ENCODE measurements around the gene SLIT3.

Gene SLIT3

GRCh38 chr5:168778536-168778935 lies 522.4 kb downstream of the SLIT3 start:
- no peak for DNase-seq

- no peak for DNase-seq
Measured at GRCh38 chr5:168777651-168778050, 523.3 kb downstream of the SLIT3 start.

- no peak for DNase-seq
Measured at GRCh38 chr5:168776070-168776469, 524.9 kb downstream of the SLIT3 start.

GRCh38 chr5:168773226-168773625 lies 527.7 kb downstream of the SLIT3 start:
- no peak for DNase-seq

GRCh38 chr5:168772316-168772961 lies 528.5 kb downstream of the SLIT3 start:
- DNase-seq: no peak

GRCh38 chr5:168771678-168772077 lies 529.3 kb downstream of the SLIT3 start:
- DNase-seq: no peak

GRCh38 chr5:168770996-168771395 lies 529.9 kb downstream of the SLIT3 start:
- DNase-seq: no peak

- no peak for DNase-seq
Measured at GRCh38 chr5:168770036-168770498, 530.9 kb downstream of the SLIT3 start.

- DNase-seq: no peak
Measured at GRCh38 chr5:168768172-168768571, 532.8 kb downstream of the SLIT3 start.

- no peak for DNase-seq
Measured at GRCh38 chr5:168766426-168766700, 534.6 kb downstream of the SLIT3 start.

- DNase-seq: no peak
Measured at GRCh38 chr5:168765551-168766425, 535.2 kb downstream of the SLIT3 start.

GRCh38 chr5:168765086-168765550 lies 535.8 kb downstream of the SLIT3 start:
- DNase-seq: no peak

GRCh38 chr5:168756453-168757391 lies 544.2 kb downstream of the SLIT3 start:
- DNase-seq: no peak

- DNase-seq: no peak
Measured at GRCh38 chr5:168755548-168756093, 545.3 kb downstream of the SLIT3 start.

GRCh38 chr5:168753691-168754254 lies 547.2 kb downstream of the SLIT3 start:
- no peak for DNase-seq

GRCh38 chr5:168752416-168753190 lies 548.3 kb downstream of the SLIT3 start:
- DNase-seq: no peak

GRCh38 chr5:168752012-168752411 lies 548.9 kb downstream of the SLIT3 start:
- DNase-seq: no peak

GRCh38 chr5:168750926-168751325 lies 550.0 kb downstream of the SLIT3 start:
- no peak for DNase-seq

- no peak for DNase-seq
Measured at GRCh38 chr5:168749391-168750100, 551.4 kb downstream of the SLIT3 start.

GRCh38 chr5:168747987-168748777 lies 552.8 kb downstream of the SLIT3 start:
- peak in 1 of 2 experiments; percentile 18 for DNase-seq
